ENCODE results near the gene CSF1R. TPM values are rescaled to one million over a fixed set of nuclear protein-coding genes. Genes with fewer than 3 reads are reported as not detected.
"Not testable (repeated sequence)": the region's sequence is repeated elsewhere in the genome, so short reads cannot be mapped to it uniquely, and the experiment has no call there.

The CSF1R gene
- polyA plus RNA-seq, 2 of the 4 experiments (the other 2 are of a cell fraction) = 0.06 TPM; not detected in 1

DNA sequence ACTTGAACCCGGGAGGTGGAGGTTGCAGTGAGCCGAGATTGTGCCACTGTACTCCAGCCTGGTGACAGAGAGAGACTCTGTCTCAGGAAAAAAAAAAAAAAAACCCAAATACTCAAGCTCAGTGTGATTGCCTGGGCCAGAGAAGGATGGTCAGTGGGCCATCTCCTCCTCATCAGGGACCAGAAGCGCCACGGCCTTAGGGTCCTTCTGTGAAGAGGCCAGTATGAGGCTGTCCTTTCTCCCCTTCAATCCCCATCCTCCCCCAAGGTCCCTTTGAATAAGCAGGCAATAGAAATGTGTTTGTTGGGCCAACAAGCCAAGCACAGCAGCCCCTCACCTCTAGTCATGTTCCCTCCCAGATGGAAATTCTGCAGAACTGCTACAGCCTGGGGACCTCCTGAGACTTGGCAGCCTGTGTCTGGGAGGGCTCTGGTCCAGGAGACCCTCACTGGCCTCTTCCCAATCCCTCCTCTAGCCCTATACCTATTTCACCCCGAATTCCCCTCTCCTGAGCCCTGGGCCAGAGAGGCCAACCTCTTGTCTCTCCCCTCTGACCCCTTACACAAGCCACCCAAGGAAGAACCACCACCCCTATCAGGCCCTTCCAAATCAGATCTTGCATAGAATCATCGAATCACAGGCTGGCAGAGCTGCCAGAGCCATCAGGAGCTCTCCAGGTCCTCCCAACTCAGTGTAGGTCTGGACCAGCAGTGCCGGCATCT, 1.0 kb downstream of the CSF1R start:
- Histone ChIP-seq H3K4me1 (no peaks in the 10 kb centered on the region), H3K4me3 (no peak overlapping the region), H3K4me2 (no peak overlapping the region), H3K9me3 (no peaks in the 10 kb centered on the region), H3K27ac (no peak overlapping the region)
- CTCF ChIA-PET = interaction anchor here (0.6 kb wide), 1 partner anchor 12 kb away, joined by 3 read pairs; no protein-coding TSS in a partner anchor
- DNase-seq (ENCODE audit: low read depth in 1 of 2, low spot score in 1 of 2) = no peak
- TF ChIP-seq ZNF302 (CRISPR knock-in tag; IDR thresholded peaks at IDR 0.05) (no peak), NPAS2 (CRISPR knock-in tag; IDR thresholded peaks at IDR 0.05; ENCODE audit: borderline replicate concordance) (no peak)
- 49% methylated on average over 7 of the region's 7 CpGs for WGBS (ENCODE audit: missing lambda C conversion rate)
- no peak for ATAC-seq
- FAIRE-seq = no peak
- POLR2A ChIA-PET = no interaction called here

- H3K4me1 ChIP-seq; ATAC-seq; CTCF ChIA-PET; FAIRE-seq; H3K9me3 ChIP-seq; H3K4me2 ChIP-seq; POLR2A ChIA-PET; DNase-seq (ENCODE audit: low read depth in 1 of 2, low spot score in 1 of 2); H3K4me3 ChIP-seq; H3K27ac ChIP-seq: not testable (repeated sequence)
- 73% methylated on average over 5 of the region's 6 CpGs for WGBS (ENCODE audit: missing lambda C conversion rate)
Measured at GRCh38 chr5:150084754-150085153, 1.6 kb downstream of the CSF1R start.

DNA sequence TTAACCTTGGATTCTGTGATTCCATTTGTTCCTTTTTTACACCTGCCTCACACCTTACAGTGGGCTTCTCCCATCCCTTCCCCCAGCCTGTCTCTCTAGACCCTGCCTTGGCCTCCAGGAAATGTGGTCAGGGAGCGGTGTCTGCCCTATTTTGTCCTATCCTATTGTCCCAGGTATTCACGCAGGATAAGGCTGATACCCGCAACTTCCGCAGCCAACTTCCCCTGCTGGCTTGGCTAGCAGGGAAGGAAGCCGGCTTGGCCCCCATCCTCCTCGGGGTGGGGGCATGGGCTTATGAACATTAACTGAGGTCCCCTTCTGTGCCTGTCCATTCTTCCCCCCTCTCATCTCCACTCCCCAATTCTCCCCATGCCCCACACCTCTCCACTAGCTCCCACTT, 3.5 kb downstream of the CSF1R start:
- Histone ChIP-seq H3K4me1 (no peaks in the 10 kb centered on the region), H3K4me3 (no peak overlapping the region), H3K27ac (no peak overlapping the region), H3K4me2 (no peak overlapping the region), H3K9me3 (no peaks in the 10 kb centered on the region)
- 78% methylated on average over 6 of the region's 6 CpGs for WGBS (ENCODE audit: missing lambda C conversion rate)
- no peak for DNase-seq (ENCODE audit: low read depth in 1 of 2, low spot score in 1 of 2)
- no peak for FAIRE-seq
- ATAC-seq = no peak
- TF ChIP-seq ELK1 (IDR thresholded peaks at IDR 0.05; ENCODE audit: low read depth, low read length) (no peak), TFCP2L1 (CRISPR knock-in tag; IDR thresholded peaks at IDR 0.05) (no peak), GATA3 (IDR thresholded peaks at IDR 0.05; ENCODE audit: borderline replicate concordance) (no peak), E2F6 (IDR thresholded peaks at IDR 0.05; ENCODE audit: borderline replicate concordance, low read depth) (no peak), RFX5 (IDR thresholded peaks at IDR 0.05) (no peak), POLR2AphosphoS2 (conservative IDR thresholded peaks at IDR 0.05; ENCODE audit: low read length) (no peak), ZNF302 (CRISPR knock-in tag; IDR thresholded peaks at IDR 0.05) (no peak), RAD21 (conservative IDR thresholded peaks at IDR 0.05 in 1 of 2, IDR thresholded peaks at IDR 0.05 in 1 of 2) (no peak), NFE2L2 (conservative IDR thresholded peaks at IDR 0.05; ENCODE audit: low read length) (no peak), SREBF2 (IDR thresholded peaks at IDR 0.05) (no peak), NPAS2 (CRISPR knock-in tag; IDR thresholded peaks at IDR 0.05; ENCODE audit: borderline replicate concordance) (no peak)
- ChIA-PET POLR2A (no interaction called here), CTCF (no interaction called here)

- WGBS (ENCODE audit: missing lambda C conversion rate) = 27% methylated on average over 3 of the region's 3 CpGs
- no peak for FAIRE-seq
- POLR2A ChIA-PET = no interaction called here
- Histone ChIP-seq H3K9me3 (no peaks in the 10 kb centered on the region), H3K4me1 (no peaks in the 10 kb centered on the region), H3K4me2 (no peak overlapping the region), H3K4me3 (no peak overlapping the region), H3K27ac (no peak overlapping the region)
- DNase-seq (ENCODE audit: low read depth in 1 of 2, low spot score in 1 of 2) = no peak
- TF ChIP-seq RNF2 (IDR thresholded peaks at IDR 0.05; ENCODE audit: borderline replicate concordance, low read depth) = no peak
- TF ChIP-seq ATOH8 (CRISPR knock-in tag; IDR thresholded peaks at IDR 0.05; ENCODE audit: low read depth) = no peak
- no peak for TF ChIP-seq HEYL (CRISPR knock-in tag; IDR thresholded peaks at IDR 0.05)
- no peak for TF ChIP-seq MYC (IDR thresholded peaks at IDR 0.05; ENCODE audit: borderline replicate concordance, low read length)
- no peak for TF ChIP-seq HMGXB4 (CRISPR knock-in tag; IDR thresholded peaks at IDR 0.05; ENCODE audit: borderline replicate concordance)
- no peak for TF ChIP-seq JUN (IDR thresholded peaks at IDR 0.05)
- no peak for TF ChIP-seq RFX5 (IDR thresholded peaks at IDR 0.05)
- TF ChIP-seq, protein P1, sequence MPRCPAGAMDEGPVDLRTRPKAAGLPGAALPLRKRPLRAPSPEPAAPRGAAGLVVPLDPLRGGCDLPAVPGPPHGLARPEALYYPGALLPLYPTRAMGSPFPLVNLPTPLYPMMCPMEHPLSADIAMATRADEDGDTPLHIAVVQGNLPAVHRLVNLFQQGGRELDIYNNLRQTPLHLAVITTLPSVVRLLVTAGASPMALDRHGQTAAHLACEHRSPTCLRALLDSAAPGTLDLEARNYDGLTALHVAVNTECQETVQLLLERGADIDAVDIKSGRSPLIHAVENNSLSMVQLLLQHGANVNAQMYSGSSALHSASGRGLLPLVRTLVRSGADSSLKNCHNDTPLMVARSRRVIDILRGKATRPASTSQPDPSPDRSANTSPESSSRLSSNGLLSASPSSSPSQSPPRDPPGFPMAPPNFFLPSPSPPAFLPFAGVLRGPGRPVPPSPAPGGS (IDR thresholded peaks at IDR 0.05) = no peak
- no peak for TF ChIP-seq RCOR1 (IDR thresholded peaks at IDR 0.05; ENCODE audit: low read depth, low read length)
- no peak for TF ChIP-seq KDM1A (IDR thresholded peaks at IDR 0.05; ENCODE audit: low read depth)
- TF ChIP-seq FOSL2 (IDR thresholded peaks at IDR 0.05) = no peak
- no peak for TF ChIP-seq FOSL2 (CRISPR knock-in tag; IDR thresholded peaks at IDR 0.05)
- no peak for TF ChIP-seq RAD21 (conservative IDR thresholded peaks at IDR 0.05 in 1 of 2, IDR thresholded peaks at IDR 0.05 in 1 of 2)
- TF ChIP-seq JUNB (IDR thresholded peaks at IDR 0.05) = no peak
- no peak for TF ChIP-seq TFCP2L1 (CRISPR knock-in tag; IDR thresholded peaks at IDR 0.05)
- CTCF ChIA-PET = no interaction called here
- ATAC-seq = peak in 1 of 2 experiments; percentile 11; a peak in 1 of 6 replicates
Measured at GRCh38 chr5:150082374-150082773, 4.0 kb downstream of the CSF1R start.

Data from A549 (cell line).